Mucosa of rectum (tissue), 2 donors: Measurements from ENCODE around the gene MCM10.

Experiments
- H3K27ac ChIP-seq, 2 donors: one replicate each; pipeline ENCODE4 v1.7.0; 2013; ENCODE audit warnings: inconsistent platforms in 2 of 2, low read depth in 2 of 2, low read length in 2 of 2
- H3K27me3 ChIP-seq, 2 donors: one replicate each; pipeline ENCODE4 v1.7.0; 2013; ENCODE audit warnings: low read length in 2 of 2; ENCODE audit not compliant: control insufficient read depth in 2 of 2, insufficient read depth in 2 of 2
- H3K36me3 ChIP-seq, 2 donors: one replicate each; pipeline ENCODE4 v1.7.0; 2013; ENCODE audit warnings: low read length in 2 of 2; ENCODE audit not compliant: control insufficient read depth in 2 of 2, insufficient read depth in 2 of 2
- H3K4me1 ChIP-seq, 2 donors: one replicate each; pipeline ENCODE4 v1.7.0; 2013; ENCODE audit warnings: low read length in 2 of 2, mild to moderate bottlenecking in 1 of 2; ENCODE audit not compliant: control insufficient read depth in 2 of 2, insufficient read depth in 2 of 2
- H3K4me3 ChIP-seq, 2 donors: one replicate each; pipeline ENCODE4 v1.7.0; 2013; ENCODE audit warnings: low read length in 2 of 2
- H3K9ac ChIP-seq, 2 donors: one replicate each; pipeline ENCODE4 v1.7.0; 2013; ENCODE audit warnings: low read length in 2 of 2, low read depth in 1 of 2, mild to moderate bottlenecking in 1 of 2
- H3K9me3 ChIP-seq, 2 donors: one replicate each; pipeline ENCODE4 v1.7.0; 2013; ENCODE audit warnings: low read length in 2 of 2; ENCODE audit not compliant: control insufficient read depth in 2 of 2
- donor health status: healthy.
- donor health status: Normal muscosa, but diverticular disease.

The MCM10 gene

DNA sequence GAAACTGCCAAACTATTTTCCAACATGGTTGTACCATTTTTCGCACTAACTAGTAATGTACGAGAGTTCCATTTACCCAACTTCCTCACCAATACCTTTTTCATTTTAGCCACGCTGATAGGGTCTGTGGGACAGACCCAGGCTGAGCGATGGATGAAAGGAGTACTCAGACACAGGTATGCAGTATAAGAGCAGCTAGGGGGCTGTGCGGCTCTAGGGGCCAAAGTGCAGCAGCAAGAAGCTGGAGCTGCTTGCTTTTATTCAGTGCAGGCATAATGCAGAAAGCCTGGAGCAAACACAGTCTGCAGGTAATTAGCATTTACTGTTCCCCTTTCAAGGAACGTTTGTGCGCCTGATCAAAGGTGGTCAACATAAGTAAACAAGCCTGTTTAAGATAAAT, 51.8 kb downstream of the MCM10 start:
- Histone ChIP-seq H3K9me3 (no peaks in the 10 kb centered on the region), H3K27ac (no peak overlapping the region), H3K4me1 (no peaks in the 10 kb centered on the region), H3K27me3 (no peaks in the 10 kb centered on the region), H3K4me3 (no peak overlapping the region), H3K9ac (no peak overlapping the region), H3K36me3 (no peaks in the 10 kb centered on the region)

DNA sequence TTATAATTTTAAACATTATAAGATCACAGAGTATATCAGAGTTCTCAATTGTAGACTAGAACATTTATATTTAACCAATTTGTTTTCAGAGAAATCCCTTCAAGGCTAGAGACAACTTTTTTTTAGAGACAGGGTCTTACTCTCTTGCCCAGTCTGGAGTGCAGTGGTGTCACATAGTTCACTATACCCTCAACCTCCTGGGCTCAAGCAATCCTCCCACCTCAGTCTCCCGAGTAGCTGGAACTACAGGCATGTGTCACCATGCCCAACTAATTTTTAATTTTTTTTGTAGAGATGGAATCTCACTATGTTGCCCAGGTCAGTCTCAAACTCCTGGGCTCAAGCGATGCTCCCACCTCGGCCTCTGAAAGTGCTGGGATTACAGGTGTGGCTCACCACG, 57.5 kb downstream of the MCM10 start:
- no peaks in the 10 kb centered on the region for H3K4me1 ChIP-seq
- H3K27me3 ChIP-seq, result no peaks in the 10 kb centered on the region
- no peak overlapping the region for H3K9ac ChIP-seq
- H3K4me3 ChIP-seq, result no peak overlapping the region
- no peak overlapping the region for H3K27ac ChIP-seq
- H3K9me3 ChIP-seq, result no peaks in the 10 kb centered on the region
- no peaks in the 10 kb centered on the region for H3K36me3 ChIP-seq

DNA sequence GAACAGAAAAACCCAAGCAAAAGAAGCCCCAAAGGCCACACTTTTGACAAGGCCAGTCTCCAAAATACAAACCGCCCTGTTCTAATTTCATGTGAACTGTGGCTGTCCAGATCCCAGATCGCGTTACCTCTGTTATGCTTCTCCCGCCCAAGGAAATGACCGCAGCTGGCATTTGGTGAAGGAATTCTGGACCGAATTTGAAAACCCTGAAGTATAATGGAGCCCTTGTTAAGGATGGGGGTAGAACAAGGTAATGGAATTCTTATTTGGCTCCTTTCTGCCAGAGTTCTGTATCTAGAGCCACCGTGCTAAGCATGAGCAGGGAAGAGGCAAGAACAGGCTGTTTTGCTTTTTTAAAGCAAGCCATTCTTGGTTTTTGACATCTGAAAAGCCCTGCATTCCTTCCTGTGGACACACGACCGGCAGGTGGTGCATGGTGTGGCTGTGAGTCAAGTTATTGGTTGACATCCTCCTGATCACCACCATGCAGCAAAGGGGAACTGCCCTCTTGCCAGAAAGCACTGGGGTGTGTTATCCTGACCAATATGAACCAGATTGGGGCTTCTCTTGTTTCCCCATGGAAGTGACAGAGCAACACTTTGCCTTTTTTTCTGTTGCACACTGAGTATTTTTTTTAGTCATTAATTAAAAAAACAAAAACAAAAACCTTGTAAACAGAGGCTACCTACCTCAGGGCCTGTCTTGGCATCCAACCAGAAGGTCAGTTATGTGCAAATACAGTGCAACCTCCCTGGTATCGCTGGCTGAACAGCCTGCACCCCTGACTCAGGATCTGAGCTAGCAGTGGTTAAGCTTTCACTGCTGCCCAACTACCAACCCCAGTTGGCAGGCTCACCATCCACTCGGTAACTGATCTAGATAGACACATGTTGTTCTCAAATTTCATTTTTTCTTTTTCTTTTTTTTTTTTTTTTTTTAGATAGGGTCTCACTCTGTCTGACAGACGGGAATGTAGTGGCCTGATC, 58.6 kb downstream of the MCM10 start:
- H3K9ac ChIP-seq, result no peak overlapping the region
- no peaks in the 10 kb centered on the region for H3K36me3 ChIP-seq
- no peak overlapping the region for H3K4me3 ChIP-seq
- no peak overlapping the region for H3K27ac ChIP-seq
- H3K27me3 ChIP-seq, result no peaks in the 10 kb centered on the region
- H3K4me1 ChIP-seq, result no peaks in the 10 kb centered on the region
- H3K9me3 ChIP-seq, result no peaks in the 10 kb centered on the region

- H3K4me1 ChIP-seq, result no peaks in the 10 kb centered on the region
- H3K4me3 ChIP-seq, result no peak overlapping the region
- H3K27me3 ChIP-seq, result no peaks in the 10 kb centered on the region
- no peaks in the 10 kb centered on the region for H3K36me3 ChIP-seq
- H3K9me3 ChIP-seq, result no peaks in the 10 kb centered on the region
- H3K27ac ChIP-seq, result no peak overlapping the region
- H3K9ac ChIP-seq, result no peak overlapping the region
Measured at GRCh38 chr10:13221572-13221971, 60.2 kb downstream of the MCM10 start.

DNA sequence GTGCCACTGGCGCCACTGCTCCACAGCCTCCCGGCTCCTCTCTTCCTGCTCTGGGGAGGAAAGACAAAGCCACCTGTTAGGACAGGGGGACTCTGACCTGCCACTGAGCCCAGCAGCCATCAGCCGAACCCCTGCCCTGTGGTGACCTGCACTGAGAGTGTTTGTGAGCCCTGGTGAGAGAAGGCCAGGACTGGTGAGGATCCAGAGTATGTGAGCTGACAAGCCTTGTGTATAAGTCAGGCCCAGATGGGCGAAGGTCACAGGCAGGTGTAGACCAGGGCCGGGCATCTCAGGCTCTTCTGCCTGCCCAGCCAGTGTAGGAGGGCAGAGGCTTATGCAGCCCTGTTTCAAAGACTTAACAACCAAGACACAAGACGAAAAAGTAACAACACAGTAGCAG, 60.8 kb downstream of the MCM10 start:
- no peaks in the 10 kb centered on the region for H3K36me3 ChIP-seq
- H3K27ac ChIP-seq, result no peak overlapping the region
- H3K9ac ChIP-seq, result no peak overlapping the region
- no peaks in the 10 kb centered on the region for H3K4me1 ChIP-seq
- H3K4me3 ChIP-seq, result no peak overlapping the region
- no peaks in the 10 kb centered on the region for H3K9me3 ChIP-seq
- no peaks in the 10 kb centered on the region for H3K27me3 ChIP-seq

DNA sequence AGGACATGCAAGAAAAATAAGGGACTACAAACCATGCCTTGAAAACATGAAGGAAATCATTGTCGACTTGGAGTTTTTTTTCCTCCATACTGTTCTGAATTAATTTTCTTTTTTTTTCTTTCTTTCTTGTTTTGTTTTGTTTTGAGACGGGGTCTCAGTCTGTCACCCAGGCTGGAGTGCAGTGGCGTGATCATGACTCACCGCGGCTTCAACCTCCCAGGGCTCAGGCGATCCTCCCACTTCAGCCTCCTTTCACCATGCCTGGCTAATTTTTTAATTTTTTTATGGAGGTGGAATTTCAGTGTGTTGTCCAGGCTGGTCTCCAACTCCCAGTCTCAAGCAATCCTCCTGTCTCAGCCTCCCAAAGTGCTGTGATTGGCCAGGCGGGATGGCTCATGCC, 61.2 kb downstream of the MCM10 start:
- Histone ChIP-seq H3K27ac (no peak overlapping the region), H3K4me3 (no peak overlapping the region), H3K9ac (no peak overlapping the region), H3K4me1 (no peaks in the 10 kb centered on the region), H3K9me3 (no peaks in the 10 kb centered on the region), H3K27me3 (no peaks in the 10 kb centered on the region), H3K36me3 (no peaks in the 10 kb centered on the region)

- Histone ChIP-seq H3K9me3 (no peaks in the 10 kb centered on the region), H3K36me3 (no peaks in the 10 kb centered on the region), H3K4me3 (no peak overlapping the region), H3K4me1 (no peaks in the 10 kb centered on the region), H3K9ac (no peak overlapping the region), H3K27me3 (no peaks in the 10 kb centered on the region), H3K27ac (no peak overlapping the region)
Measured at GRCh38 chr10:13223241-13223640, 61.9 kb downstream of the MCM10 start.

DNA sequence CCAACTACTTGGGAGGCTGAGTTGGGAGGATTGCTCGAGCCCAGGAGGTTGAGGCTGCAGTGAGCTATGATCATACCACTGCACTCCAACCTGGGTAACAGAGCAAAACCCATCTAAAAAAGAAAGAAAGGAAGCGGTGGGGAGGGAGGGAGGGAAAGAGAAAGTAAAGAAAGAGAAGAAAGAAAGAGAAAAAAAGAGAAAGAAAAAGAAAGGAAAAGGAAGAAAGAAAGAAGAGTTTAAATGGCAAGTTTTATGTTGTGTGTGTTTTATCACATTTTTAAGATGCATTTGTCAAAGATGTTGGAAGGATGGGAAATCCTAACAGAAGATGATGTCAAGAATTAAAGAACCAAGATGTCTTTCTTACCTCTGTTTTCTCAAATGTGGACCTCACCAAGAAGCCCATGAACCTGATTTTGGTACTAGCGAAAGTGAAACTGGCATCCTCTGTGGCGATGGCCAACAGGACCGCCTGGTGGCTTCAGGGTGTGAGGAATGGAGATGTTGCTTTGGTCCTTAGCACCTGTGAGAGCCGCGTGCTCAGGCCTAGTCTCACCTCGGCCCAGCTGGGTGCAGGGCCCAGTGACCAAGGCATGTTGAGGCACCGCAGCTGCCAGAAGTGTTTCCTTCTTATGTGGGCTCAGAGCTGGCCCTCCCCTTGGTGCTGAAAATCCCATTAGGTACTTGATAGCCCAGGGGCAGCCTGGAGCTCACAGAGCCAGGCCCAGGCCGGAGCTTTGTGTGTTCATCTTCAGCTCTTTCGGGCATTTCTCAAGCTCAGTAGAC, 63.0 kb downstream of the MCM10 start:
- H3K27ac ChIP-seq, result no peak overlapping the region
- H3K27me3 ChIP-seq, result no peaks in the 10 kb centered on the region

DNA sequence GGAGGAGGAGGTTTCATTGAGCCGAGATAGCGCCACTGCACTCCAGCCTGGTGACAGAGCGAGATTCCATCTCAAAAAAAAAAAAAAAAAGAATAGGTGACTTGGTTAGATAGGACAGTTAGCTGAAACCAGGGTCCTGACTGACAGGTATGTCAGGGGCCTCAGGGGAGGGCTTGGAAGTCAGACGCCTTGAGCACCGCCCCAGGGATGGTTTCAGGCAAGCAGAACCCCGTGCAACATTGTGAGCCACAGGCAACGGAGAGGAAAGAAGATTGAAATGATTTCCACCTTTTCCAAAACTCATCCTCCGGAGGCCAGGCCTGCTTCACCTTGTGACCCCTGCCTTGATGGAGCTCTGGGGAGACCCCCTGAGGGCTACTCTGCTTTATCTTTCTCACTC, 64.2 kb downstream of the MCM10 start:
- Histone ChIP-seq H3K4me3 (no peak overlapping the region), H3K9ac (no peak overlapping the region), H3K36me3 (no peaks in the 10 kb centered on the region), H3K9me3 (no peaks in the 10 kb centered on the region), H3K27ac (no peak overlapping the region), H3K4me1 (no peaks in the 10 kb centered on the region), H3K27me3 (no peaks in the 10 kb centered on the region)

More for the DNA sequence above, 63.0 kb downstream of the MCM10 start:
- Histone ChIP-seq H3K4me3 (no peak overlapping the region), H3K9me3 (no peaks in the 10 kb centered on the region), H3K9ac (no peak overlapping the region), H3K36me3 (no peaks in the 10 kb centered on the region), H3K4me1 (no peaks in the 10 kb centered on the region)

DNA sequence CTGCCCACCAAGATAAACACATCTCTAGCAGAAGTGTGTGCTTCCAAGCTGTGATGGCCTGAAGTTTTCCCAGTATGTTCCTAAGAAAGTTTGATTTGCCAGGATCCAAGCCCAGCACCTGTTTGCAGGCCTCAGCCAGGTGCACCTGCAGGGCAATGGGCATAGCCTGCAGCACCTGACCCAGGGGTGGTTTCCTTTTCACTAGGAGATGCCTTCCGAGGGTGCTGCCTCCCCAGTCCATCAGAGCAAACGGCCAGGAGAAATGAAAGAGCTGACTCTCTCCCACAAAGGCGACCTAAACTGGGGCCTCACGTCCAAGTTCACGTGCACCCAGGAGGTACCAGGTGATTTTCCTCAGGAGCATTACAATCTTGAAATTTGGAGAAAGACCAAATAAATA, 65.7 kb downstream of the MCM10 start:
- Histone ChIP-seq H3K27ac (no peak overlapping the region), H3K4me3 (no peak overlapping the region), H3K9ac (no peak overlapping the region), H3K9me3 (no peaks in the 10 kb centered on the region), H3K4me1 (no peaks in the 10 kb centered on the region), H3K27me3 (no peaks in the 10 kb centered on the region), H3K36me3 (no peaks in the 10 kb centered on the region)
